WI38 (cell line): Measurements from ENCODE around the gene LGALS3.
A peak's percentile ranks its signal among the peaks of the same experiment; 100 is the strongest.

ENCODE experiments used
- H3K4me3 ChIP-seq: 2 replicates; pipeline ENCODE4 v1.5.1; 2011; ENCODE audit warnings: low read depth, mild to moderate bottlenecking, control low read depth, low read length
- TF ChIP-seq, protein P1 (sequence below): IDR thresholded peaks from 2 replicates; pipeline ENCODE4 v1.5.1; 2012; ENCODE audit warnings: low read depth, mild to moderate bottlenecking, control low read depth, low read length

LGALS3 gene

DNA sequence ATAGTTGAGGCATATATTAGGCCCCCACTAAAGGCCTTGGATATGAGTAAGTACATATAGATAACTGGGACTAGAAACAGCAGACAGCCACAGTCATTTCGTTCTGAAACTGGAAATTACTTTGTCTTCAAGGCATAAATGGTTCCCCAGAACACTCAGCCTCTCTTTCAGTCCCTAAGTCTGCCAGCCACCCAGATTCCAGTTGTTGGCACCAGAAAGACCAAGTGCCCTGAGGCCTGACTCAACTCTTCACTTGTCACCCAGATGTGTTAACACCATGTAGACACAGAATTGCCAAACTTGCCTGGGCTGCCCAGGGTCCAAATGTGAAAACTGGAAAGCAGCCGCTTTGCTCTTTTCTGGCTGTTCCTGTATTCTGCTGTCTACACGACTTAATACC is 3.0 kb upstream of the LGALS3 start:
- H3K4me3 ChIP-seq: no peak overlapping the region
- TF ChIP-seq, protein P1, sequence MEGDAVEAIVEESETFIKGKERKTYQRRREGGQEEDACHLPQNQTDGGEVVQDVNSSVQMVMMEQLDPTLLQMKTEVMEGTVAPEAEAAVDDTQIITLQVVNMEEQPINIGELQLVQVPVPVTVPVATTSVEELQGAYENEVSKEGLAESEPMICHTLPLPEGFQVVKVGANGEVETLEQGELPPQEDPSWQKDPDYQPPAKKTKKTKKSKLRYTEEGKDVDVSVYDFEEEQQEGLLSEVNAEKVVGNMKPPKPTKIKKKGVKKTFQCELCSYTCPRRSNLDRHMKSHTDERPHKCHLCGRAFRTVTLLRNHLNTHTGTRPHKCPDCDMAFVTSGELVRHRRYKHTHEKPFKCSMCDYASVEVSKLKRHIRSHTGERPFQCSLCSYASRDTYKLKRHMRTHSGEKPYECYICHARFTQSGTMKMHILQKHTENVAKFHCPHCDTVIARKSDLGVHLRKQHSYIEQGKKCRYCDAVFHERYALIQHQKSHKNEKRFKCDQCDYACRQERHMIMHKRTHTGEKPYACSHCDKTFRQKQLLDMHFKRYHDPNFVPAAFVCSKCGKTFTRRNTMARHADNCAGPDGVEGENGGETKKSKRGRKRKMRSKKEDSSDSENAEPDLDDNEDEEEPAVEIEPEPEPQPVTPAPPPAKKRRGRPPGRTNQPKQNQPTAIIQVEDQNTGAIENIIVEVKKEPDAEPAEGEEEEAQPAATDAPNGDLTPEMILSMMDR: no peak

DNA sequence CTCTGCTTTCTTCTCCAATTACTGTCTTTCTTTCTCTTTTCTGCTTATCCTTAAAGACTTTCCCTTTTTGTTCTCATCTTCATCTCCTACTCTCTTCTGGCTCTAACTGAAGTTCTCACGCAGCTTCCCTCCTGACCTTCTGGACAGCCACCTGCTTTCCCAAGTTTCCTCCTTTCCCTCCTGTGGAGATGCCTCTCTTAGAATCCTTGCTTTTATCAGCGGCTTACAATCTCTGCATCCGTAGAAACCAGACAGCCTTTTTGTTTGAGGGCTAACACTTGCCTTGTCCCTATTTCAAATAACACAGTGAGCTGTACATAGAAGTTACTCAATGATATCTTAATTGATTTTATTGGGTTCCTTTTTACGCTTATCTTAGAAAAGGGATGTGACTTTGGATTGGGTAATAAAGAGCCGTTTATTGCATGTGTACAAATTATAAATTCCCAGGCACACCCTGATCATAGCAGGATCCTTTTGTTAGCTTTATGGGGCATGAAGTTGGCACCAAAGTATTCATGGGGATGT is 2.1 kb upstream of the LGALS3 start:
- H3K4me3 ChIP-seq: no peak overlapping the region
- TF ChIP-seq, protein P1: no peak

DNA sequence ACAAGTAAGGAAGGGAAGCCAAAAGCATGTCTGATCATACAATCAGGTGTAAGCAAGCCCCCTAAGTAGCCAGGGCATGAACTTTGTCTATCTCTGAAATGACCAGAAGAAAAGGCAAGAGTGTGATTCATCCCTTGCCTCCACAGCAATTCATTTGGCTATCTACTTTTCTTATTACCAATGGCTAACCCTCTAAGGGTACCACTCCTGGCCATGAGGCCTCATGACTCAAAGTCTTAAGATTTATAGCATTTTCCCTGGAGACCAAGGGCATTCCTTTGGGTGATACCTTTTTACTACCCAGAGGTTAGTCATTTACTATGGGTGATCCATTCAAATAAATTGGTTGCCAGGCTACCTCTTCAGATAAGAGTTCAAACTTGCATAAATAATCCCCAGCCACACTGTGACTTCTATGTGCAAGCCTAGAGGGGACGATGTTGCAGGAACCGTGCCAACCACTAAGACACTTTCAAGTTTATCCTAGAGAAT is 1.5 kb upstream of the LGALS3 start:
- TF ChIP-seq, protein P1: no peak
- H3K4me3 ChIP-seq: no peak overlapping the region

DNA sequence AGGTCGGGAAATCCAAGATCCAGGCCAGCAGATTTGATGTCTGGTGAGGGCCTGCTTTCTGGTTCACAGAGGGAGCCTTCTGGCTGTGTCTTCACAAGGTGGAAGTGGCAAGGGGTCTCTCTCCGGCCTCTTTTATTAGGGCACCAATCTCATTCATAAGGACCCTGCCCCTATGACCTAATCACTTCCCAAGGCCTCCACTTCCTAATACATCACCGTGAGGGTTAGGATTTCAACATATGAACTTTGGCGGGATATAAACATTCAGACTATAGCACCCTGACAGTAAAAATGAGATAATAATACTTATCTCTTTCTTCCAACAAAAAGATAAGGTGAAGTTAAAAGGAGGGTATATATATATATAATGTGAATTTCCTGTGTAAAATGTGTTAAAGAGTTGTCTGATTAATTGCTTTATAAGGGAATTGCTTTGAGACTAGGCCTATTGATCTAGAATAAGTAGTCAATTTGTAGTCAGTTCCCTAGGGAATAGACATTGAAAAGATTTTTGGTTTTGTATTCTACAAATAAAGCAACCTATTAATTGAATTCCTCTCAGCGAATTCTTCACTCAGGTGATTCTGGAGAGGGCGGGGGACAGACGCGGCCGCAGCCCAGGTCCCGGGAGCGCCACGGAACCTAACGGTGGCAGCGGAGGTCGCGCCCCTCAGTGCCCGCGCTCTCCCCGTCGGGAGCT is 516 bp upstream of the LGALS3 start:
- TF ChIP-seq, protein P1: no peak
- peak overlapping the region; percentile 91 for H3K4me3 ChIP-seq

DNA sequence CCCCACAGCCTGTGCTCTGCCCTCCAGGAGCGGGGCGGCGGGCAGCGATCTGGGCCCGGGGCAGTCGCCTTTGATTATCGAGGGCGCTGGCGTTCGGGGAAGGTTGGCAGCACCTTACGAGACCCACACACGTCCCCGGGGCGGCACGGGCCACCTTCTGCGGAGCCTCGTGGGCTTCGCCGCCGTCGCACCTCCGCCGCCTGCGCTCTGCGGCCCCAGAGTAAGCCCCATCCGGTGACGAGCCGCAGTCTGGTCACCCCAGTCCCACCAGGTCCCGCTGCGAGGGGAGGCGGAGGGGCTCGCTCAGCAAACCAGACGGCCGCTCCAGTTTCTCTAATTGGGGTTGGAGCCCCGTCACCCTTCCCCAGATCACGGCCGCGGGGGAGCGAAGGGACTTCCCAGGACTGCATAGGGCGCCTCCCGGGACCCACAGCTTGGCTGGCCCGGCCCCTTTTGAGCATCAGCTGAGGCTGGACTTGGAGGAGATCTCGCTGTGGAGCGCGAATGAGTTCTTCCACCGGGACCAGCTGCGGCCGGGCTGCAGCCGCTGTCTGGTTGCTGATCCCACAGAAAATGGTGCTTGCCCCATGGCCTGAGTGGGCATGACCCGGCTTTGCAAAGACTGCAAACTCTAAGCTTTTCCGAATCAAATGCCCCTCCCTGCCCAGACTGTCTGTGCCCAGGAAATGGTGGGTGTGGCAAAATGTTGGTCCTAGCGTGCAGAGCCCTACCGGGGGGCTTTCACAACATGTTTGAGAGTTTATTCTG is 560 bp downstream of the LGALS3 start:
- H3K4me3 ChIP-seq: peak overlapping the region; percentile 91
- TF ChIP-seq, protein P1: no peak

DNA sequence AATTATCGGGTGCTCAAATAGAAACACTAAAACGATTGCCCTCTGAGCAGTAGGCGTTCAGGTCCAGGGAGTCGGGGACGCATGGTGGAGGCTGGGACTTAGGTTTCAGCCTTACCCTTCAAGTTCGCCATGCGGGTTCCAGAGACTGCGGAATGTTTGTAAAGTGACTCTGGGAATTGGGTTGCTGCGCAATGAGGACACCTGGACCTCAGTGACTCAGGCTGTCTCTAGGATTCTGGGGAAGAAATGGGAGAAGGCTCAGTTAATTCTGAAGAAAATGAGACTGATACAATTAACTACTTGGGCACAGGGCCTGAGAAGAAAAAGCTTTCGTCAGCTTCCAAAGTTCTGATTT is 1.1 kb downstream of the LGALS3 start:
- TF ChIP-seq, protein P1: no peak
- peak overlapping the region; percentile 91 for H3K4me3 ChIP-seq
